H1 (cell line): Measurements from ENCODE around the gene PITPNC1.

Experiments used
- CBX5 ChIP-seq: fragments of 300-800, 300-1000 bp; sonication (generic); IDR thresholded peaks from 2 replicates; pipeline ENCODE4 v1.7.1; 2016; ENCODE audit warnings: antibody characterized with exemption, low read length, low read depth
- CHD2 ChIP-seq: IDR thresholded peaks from 2 replicates; pipeline ENCODE4 v1.6.1; 2012; ENCODE audit warnings: low read length, improper control_type of control experiment
- EGR1 ChIP-seq: IDR thresholded peaks from 2 replicates; pipeline ENCODE4 v1.6.1; 2011; ENCODE audit warnings: low read depth, low read length, borderline replicate concordance
- EP300 ChIP-seq, 2 experiments: IDR thresholded peaks; 1 replicate in 1 of 2; 2 replicates in 1 of 2; pipeline ENCODE4 v1.6.1; 2011 to 2012; ENCODE audit warnings: low read depth in 2 of 2, low read length in 2 of 2, mild to moderate bottlenecking in 2 of 2, borderline replicate concordance in 1 of 2, inconsistent platforms in 1 of 2, moderate library complexity in 1 of 2
- EZH2 ChIP-seq: fragments of 200-600 bp; sonication (generic); IDR thresholded peaks from 2 replicates; pipeline ENCODE4 v1.7.1; 2012; ENCODE audit warnings: low read depth, mild to moderate bottlenecking, moderate library complexity, low read length, inconsistent platforms; ENCODE audit not compliant: severe bottlenecking
- GABPA ChIP-seq: IDR thresholded peaks from 2 replicates; pipeline ENCODE4 v1.6.1; 2011; ENCODE audit warnings: mild to moderate bottlenecking, low read length, moderate library complexity, borderline replicate concordance; ENCODE audit not compliant: insufficient read depth
- HDAC2 ChIP-seq, 2 experiments: fragments of 300-600 bp in 1 of 2; sonication (generic) in 1 of 2; IDR thresholded peaks; 2 replicates each; pipeline ENCODE4 v1.6.1; 2011 to 2012; ENCODE audit warnings: low read depth in 2 of 2, low read length in 2 of 2, mild to moderate bottlenecking in 2 of 2, moderate library complexity in 2 of 2, borderline replicate concordance in 1 of 2, inconsistent platforms in 1 of 2
- NANOG ChIP-seq: IDR thresholded peaks from 2 replicates; pipeline ENCODE4 v1.6.1; 2011; ENCODE audit warnings: low read length, low read depth, mild to moderate bottlenecking, inconsistent platforms; ENCODE audit not compliant: insufficient read depth, poor library complexity, severe bottlenecking
- POLR2A ChIP-seq, 2 experiments: IDR thresholded peaks; 1 replicate in 1 of 2; 2 replicates in 1 of 2; pipeline ENCODE4 v1.6.1; 2011; ENCODE audit warnings: low read depth in 2 of 2, low read length in 2 of 2, mild to moderate bottlenecking in 2 of 2; ENCODE audit errors: control extremely low read depth in 1 of 2
- POLR2AphosphoS5 ChIP-seq: IDR thresholded peaks from 2 replicates; pipeline ENCODE4 v1.6.1; 2011; ENCODE audit warnings: low read depth, low read length
- RAD21 ChIP-seq, 2 experiments: IDR thresholded peaks in 1 of 2; conservative IDR thresholded peaks in 1 of 2; 2 replicates each; pipeline ENCODE4 v1.6.1; 2011; ENCODE audit warnings: low read depth in 2 of 2, low read length in 2 of 2, improper control_type of control experiment in 1 of 2, inconsistent platforms in 1 of 2, mild to moderate bottlenecking in 1 of 2, moderate library complexity in 1 of 2
- RFX5 ChIP-seq: IDR thresholded peaks from 2 replicates; pipeline ENCODE4 v1.6.1; 2011; ENCODE audit warnings: low read depth, low read length, improper control_type of control experiment, borderline replicate concordance
- SIRT6 ChIP-seq: IDR thresholded peaks from one replicate; pipeline ENCODE4 v1.7.1; 2012; ENCODE audit warnings: low read length, inconsistent platforms
- TF ChIP-seq, protein P1 (sequence below), 3 experiments: IDR thresholded peaks; 1 replicate in 2 of 3; 2 replicates in 1 of 3; pipeline versions ENCODE4 v1.5.1 to v1.6.1; 2011; ENCODE audit warnings: low read length in 3 of 3, mild to moderate bottlenecking in 3 of 3, inconsistent platforms in 2 of 3, low read depth in 1 of 3, moderate library complexity in 1 of 3; ENCODE audit not compliant: insufficient read depth in 1 of 3; ENCODE audit errors: control extremely low read depth in 1 of 3

DNA sequence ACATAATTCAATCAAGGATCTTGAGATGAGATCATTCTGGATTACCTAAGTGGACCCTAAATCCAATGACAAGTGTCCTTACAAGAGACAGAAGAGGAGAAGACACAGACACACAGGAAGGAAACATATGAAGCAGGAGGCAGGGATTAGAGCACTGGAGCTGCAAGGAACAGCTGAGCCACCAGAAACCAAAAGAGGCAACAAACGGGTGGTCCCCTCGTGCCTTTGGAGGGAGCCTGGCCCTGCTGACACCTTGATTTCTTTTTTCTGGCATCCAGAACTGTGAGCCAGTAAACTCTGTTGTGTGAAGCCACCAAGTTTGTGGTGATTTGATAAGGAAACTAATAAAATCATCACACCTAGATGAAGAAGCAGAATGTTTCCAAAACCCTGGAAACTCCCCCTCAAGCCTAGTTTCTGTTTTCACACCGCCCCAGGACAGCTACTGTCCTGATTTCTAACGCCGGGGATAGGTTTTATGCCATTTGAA, 115.2 kb downstream of the PITPNC1 start:
- TF ChIP-seq CHD2 (no peak), EZH2 (no peak), CBX5 (no peak), SIRT6 (no peak), POLR2AphosphoS5 (no peak), NANOG (no peak), RAD21 (IDR thresholded peaks at IDR 0.05 in 1 of 2, conservative IDR thresholded peaks at IDR 0.05 in 1 of 2; ENCODE audit: low read depth in 2 of 2, low read length in 2 of 2) (no peak), HDAC2 (IDR thresholded peaks at IDR 0.05; ENCODE audit: borderline replicate concordance in 1 of 2, low read depth in 2 of 2, low read length in 2 of 2) (no peak), EGR1 (no peak), RFX5 (no peak), GABPA (no peak), EP300 (IDR thresholded peaks at IDR 0.05; ENCODE audit: borderline replicate concordance in 1 of 2, low read depth in 2 of 2, low read length in 2 of 2) (no peak), POLR2A (IDR thresholded peaks at IDR 0.05; ENCODE audit: control extremely low read depth in 1 of 2, low read depth in 2 of 2, low read length in 2 of 2) (no peak)
- TF ChIP-seq, protein P1, sequence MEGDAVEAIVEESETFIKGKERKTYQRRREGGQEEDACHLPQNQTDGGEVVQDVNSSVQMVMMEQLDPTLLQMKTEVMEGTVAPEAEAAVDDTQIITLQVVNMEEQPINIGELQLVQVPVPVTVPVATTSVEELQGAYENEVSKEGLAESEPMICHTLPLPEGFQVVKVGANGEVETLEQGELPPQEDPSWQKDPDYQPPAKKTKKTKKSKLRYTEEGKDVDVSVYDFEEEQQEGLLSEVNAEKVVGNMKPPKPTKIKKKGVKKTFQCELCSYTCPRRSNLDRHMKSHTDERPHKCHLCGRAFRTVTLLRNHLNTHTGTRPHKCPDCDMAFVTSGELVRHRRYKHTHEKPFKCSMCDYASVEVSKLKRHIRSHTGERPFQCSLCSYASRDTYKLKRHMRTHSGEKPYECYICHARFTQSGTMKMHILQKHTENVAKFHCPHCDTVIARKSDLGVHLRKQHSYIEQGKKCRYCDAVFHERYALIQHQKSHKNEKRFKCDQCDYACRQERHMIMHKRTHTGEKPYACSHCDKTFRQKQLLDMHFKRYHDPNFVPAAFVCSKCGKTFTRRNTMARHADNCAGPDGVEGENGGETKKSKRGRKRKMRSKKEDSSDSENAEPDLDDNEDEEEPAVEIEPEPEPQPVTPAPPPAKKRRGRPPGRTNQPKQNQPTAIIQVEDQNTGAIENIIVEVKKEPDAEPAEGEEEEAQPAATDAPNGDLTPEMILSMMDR (IDR thresholded peaks at IDR 0.05; ENCODE audit: control extremely low read depth in 1 of 3, insufficient read depth in 1 of 3, low read depth in 1 of 3, low read length in 3 of 3), result no peak
